Fibroblast of skin of scalp (primary cell): ENCODE measurements around the gene TRIM69. TPM values are rescaled to one million over a fixed set of nuclear protein-coding genes. Genes with fewer than 3 reads are reported as not detected.
"Not testable (repeated sequence)": the region's sequence is repeated elsewhere in the genome, so short reads cannot be mapped to it uniquely, and the experiment has no call there.

Source experiments
- DNase-seq: peaks from one replicate; pipeline ENCODE4 v3.0.0-alpha.2; 2013
- polyA plus RNA-seq, 2 experiments: library from polyadenylated mRNA; unstranded; fragments of 120-200 nt; gene quantifications; one replicate each; pipeline ENCODE4 v1.2.1, GENCODE V29; 2013; ENCODE audit not compliant: insufficient read length in 2 of 2

TRIM69 gene
- 16.0 TPM for polyA plus RNA-seq (2013, experiment 1 of 2; ENCODE audit: insufficient read length)
- polyA plus RNA-seq (2013, experiment 2 of 2; ENCODE audit: insufficient read length), result 16.9 TPM

DNA sequence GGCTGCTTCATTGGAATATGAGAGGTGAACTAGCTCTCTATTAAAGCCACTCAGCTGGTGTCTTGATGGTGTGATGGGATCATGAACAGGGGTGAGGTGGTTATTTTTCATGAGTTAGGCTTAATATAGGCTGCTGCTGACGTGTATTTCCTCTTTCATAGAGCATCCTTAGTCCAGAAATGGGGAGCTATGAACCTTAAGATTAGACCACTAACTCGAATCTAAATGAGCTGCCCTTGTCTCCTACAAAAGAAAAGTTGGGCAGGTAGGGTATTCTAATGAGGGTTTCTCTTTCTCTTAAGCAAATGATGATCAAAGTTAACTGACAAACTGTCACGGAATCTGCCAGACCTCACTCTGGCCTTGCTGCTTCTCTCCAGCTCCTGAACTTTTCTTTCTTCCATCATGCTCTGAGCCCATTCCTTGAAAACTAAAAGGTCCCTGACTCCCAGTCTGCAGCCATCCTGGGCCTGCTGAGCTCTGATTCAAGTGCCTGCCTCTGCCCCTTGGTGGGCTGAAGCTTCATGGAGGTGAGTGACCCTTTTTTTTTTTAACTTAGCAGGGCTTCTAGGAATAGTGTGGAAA is at the start of gene TRIM69:
TSS of gene TRIM69 (plus strand) at position 348 of the 585 bp plus-strand sequence. CDS start at position 525, 177 bp downstream.
- DNase-seq, result no peak

DNA sequence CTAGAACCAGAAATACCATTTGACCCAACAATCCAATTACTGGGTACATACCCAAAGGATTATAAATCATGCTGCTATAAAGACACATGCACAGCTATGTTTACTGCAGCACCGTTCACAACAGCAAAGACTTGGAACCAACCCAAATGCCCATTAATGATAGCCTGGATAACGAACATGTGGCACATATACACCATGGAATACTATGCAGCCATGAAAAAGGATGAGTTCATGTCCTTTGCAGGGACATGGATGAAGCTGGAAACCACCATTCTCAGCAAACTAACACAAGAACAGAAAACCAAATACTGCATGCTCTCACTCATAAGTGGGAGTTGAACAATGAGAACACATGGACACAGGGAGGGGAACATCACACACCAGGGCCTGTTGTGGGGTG is 47.0 kb upstream of the TRIM69 start:
- not testable (repeated sequence) for DNase-seq

DNA sequence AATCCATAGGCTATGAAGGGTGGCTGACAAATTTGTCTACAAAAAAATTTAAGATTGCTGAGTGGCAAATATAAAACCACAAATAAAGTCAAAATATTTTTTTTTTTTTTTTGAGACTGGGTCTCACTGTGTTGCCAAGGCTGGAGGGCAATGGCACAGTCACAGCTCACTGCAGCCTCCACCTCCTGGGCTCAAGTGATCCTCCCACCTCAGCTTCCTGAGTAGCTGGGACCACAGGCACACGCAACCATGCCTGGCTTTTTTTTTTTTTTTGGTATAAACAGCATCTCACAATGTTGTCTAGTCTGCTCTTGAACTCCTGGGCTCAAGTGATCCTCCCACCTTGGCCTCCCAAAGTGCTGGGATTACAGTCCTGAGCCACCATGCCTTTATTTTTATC is 46.1 kb upstream of the TRIM69 start:
- not testable (repeated sequence) for DNase-seq

GRCh38 chr15:44692659-44693058 is 43.7 kb upstream of the TRIM69 start:
- DNase-seq, result no peak

GRCh38 chr15:44694416-44694815 is 41.9 kb upstream of the TRIM69 start:
- peak; percentile 10 for DNase-seq

- DNase-seq, result no peak
These were observed 41.0 kb upstream of the TRIM69 start for GRCh38 chr15:44695294-44695693.

GRCh38 chr15:44697014-44697413 is 39.3 kb upstream of the TRIM69 start:
- DNase-seq, result no peak

DNA sequence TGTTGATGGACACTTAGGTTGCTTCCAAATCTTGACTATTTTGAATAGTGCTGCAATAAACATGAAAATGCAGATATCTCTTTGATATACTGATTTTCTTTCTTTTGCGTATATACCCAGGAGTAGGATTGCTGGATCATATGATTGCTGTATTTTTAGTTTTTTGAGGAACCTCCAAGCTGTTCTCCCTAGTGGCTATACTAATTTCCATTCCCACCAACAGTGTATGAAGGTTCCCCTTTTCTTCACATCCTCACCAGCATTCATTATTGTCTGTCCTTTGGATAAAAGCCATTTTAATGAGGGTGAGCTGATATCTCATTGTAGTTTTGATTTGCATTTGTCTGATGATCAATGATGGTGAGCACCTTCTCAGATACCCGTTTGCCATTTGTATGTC is 37.7 kb upstream of the TRIM69 start:
- DNase-seq, result no peak

DNA sequence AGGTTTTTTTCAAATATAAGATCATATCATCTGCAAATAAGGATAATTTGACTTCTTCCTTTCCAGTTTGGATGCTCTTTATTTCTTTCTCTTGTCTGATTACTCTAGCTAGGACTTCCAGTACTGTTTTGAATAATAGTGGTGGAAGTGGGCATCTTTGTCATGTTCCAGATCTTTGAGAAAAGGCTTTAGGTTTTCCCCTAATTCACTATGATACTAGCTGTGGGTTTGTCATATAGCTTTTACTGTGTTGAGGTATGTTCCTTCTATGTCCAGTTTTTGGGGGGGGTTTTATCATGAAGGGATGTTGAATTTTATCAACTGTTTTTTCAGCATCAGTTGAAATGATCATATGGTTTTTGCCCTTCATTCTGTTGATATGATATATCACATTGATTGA is 35.7 kb upstream of the TRIM69 start:
- DNase-seq, result not testable (repeated sequence)

GRCh38 chr15:44705986-44706385 is 30.3 kb upstream of the TRIM69 start:
- DNase-seq, result no peak

DNA sequence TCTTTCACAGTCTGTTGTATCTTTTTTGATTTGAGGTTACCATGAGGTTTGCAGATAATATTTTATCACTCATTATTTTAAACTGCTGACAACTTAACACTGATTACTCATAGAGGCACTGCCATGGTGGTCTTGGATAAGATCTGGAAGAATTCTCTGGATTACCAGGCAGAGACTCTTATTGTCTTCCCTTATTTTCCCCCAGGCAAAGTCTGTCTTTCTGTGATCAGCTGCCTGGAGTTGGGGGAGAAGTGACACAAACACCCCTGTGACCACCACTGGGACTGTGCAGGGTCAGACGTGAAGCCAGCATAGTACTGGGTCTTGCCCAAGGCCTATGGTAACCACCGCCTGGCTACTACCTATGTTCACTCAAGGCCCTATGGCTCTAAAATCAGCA is 29.9 kb upstream of the TRIM69 start:
- DNase-seq, result no peak

- no peak for DNase-seq
These were observed 29.2 kb upstream of the TRIM69 start for GRCh38 chr15:44706946-44707636.

DNA sequence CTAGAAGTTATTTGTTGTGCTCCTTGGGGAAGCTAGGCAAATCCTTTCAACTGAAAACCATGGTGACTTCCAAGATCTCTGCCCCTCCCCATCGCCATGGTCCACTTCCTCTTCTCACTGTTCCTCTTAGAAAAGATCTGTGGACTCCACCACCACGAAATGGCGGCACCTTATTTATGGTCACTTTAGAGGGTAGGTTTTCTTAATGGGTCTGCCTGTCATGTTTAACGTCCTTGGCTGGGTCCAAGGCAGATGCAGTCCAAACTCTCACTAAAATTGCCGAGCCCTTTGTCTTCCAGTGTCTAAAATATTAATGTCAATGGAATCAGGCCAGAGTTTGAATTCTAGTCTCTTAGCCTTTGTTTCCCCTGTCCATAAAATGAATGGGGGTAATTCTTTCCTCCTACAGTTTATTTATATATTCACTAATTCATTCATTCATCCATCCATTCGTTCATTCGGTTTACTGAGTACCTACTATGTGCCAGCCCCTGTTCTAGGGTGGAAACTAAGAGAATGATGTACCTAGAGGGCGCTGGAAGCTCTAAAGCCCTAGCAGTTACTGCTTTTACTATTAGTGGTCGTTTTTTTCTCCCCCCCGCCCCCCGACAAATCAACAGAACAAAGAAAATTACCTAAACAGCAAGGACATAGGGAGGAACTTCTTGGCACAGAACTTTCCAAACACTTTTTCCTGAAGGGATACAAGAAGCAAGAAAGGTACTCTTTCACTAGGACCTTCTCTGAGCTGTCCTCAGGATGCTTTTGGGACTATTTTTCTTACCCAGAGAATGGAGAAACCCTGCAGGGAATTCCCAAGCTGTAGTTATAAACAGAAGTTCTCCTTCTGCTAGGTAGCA is 25.9 kb upstream of the TRIM69 start:
- DNase-seq, result peak; percentile 17

DNA sequence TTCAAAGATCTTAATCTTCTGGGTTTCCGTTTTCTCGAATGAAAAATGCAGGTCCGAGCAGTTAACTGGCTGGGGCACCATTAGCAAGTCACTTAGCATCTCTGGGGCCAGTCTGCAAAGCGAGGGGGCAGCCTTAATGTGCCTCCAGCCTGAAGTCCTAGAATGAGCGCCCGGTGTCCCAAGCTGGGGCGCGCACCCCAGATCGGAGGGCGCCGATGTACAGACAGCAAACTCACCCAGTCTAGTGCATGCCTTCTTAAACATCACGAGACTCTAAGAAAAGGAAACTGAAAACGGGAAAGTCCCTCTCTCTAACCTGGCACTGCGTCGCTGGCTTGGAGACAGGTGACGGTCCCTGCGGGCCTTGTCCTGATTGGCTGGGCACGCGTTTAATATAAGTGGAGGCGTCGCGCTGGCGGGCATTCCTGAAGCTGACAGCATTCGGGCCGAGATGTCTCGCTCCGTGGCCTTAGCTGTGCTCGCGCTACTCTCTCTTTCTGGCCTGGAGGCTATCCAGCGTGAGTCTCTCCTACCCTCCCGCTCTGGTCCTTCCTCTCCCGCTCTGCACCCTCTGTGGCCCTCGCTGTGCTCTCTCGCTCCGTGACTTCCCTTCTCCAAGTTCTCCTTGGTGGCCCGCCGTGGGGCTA is 25.1 kb upstream of the TRIM69 start, which contains the start of the genes B2M and PATL2:
TSS of gene B2M (plus strand) at position 422 of the 647 bp plus-strand sequence. CDS start at position 452, 30 bp downstream.
TSS of gene PATL2 (minus strand) at position 228 of the 647 bp plus-strand sequence. CDS start 34,833 bp downstream, outside the sequence.
- DNase-seq, result peak; percentile 97

DNA sequence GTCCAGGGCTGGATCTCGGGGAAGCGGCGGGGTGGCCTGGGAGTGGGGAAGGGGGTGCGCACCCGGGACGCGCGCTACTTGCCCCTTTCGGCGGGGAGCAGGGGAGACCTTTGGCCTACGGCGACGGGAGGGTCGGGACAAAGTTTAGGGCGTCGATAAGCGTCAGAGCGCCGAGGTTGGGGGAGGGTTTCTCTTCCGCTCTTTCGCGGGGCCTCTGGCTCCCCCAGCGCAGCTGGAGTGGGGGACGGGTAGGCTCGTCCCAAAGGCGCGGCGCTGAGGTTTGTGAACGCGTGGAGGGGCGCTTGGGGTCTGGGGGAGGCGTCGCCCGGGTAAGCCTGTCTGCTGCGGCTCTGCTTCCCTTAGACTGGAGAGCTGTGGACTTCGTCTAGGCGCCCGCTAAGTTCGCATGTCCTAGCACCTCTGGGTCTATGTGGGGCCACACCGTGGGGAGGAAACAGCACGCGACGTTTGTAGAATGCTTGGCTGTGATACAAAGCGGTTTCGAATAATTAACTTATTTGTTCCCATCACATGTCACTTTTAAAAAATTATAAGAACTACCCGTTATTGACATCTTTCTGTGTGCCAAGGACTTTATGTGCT is 24.5 kb upstream of the TRIM69 start:
- peak; percentile 18 for DNase-seq

GRCh38 chr15:44712346-44713005 is 23.9 kb upstream of the TRIM69 start:
- DNase-seq, result peak; percentile 88

- DNase-seq, result peak; percentile 42
These were observed 23.0 kb upstream of the TRIM69 start for GRCh38 chr15:44713006-44713966.

DNA sequence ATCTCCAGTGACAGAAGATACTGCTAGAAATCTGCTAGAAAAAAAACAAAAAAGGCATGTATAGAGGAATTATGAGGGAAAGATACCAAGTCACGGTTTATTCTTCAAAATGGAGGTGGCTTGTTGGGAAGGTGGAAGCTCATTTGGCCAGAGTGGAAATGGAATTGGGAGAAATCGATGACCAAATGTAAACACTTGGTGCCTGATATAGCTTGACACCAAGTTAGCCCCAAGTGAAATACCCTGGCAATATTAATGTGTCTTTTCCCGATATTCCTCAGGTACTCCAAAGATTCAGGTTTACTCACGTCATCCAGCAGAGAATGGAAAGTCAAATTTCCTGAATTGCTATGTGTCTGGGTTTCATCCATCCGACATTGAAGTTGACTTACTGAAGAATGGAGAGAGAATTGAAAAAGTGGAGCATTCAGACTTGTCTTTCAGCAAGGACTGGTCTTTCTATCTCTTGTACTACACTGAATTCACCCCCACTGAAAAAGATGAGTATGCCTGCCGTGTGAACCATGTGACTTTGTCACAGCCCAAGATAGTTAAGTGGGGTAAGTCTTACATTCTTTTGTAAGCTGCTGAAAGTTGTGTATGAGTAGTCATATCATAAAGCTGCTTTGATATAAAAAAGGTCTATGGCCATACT is 21.1 kb upstream of the TRIM69 start:
- DNase-seq, result no peak

DNA sequence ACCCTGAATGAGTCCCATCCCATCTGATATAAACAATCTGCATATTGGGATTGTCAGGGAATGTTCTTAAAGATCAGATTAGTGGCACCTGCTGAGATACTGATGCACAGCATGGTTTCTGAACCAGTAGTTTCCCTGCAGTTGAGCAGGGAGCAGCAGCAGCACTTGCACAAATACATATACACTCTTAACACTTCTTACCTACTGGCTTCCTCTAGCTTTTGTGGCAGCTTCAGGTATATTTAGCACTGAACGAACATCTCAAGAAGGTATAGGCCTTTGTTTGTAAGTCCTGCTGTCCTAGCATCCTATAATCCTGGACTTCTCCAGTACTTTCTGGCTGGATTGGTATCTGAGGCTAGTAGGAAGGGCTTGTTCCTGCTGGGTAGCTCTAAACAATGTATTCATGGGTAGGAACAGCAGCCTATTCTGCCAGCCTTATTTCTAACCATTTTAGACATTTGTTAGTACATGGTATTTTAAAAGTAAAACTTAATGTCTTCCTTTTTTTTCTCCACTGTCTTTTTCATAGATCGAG is 20.5 kb upstream of the TRIM69 start:
- no peak for DNase-seq
